Activated naive CD4-positive, alpha-beta T cell treated with anti-CD3 and anti-CD28 coated beads, Interleukin-2, amount 10 ng/mL, durations not matched to agents 7 days and 5 days (primary cell): ENCODE measurements around the gene BBC3.

Experiments used
- CTCF ChIA-PET: fragments of 350-600 bp; sonication (Branson Sonifier 250); formaldehyde crosslinking; loops from one replicate; lab custom pipeline; 2021; ENCODE audit warnings: antibody characterized with exemption; lab: Charles Lee
- DNase-seq: peaks from one replicate; pipeline ENCODE4 v3.0.0-alpha.2; 2020
- H3K27ac Mint-ChIP-seq: one replicate; pipeline ENCODE4 v1.8.0; 2021; ENCODE audit warnings: mild to moderate bottlenecking, moderate library complexity, mixed read lengths
- H3K27me3 Mint-ChIP-seq: one replicate; pipeline ENCODE4 v1.8.0; 2021; ENCODE audit warnings: mild to moderate bottlenecking, mixed read lengths
- H3K36me3 Mint-ChIP-seq: one replicate; pipeline ENCODE4 v1.8.0; 2021; ENCODE audit warnings: mixed read lengths
- H3K4me1 Mint-ChIP-seq: one replicate; pipeline ENCODE4 v1.8.0; 2021; ENCODE audit warnings: mixed read lengths
- H3K4me3 Mint-ChIP-seq: one replicate; pipeline ENCODE4 v1.8.0; 2021; ENCODE audit warnings: mild to moderate bottlenecking, moderate library complexity, mixed read lengths
- H3K9me3 Mint-ChIP-seq: one replicate; pipeline ENCODE4 v1.8.0; 2021; ENCODE audit warnings: mixed read lengths

BBC3 gene

DNA sequence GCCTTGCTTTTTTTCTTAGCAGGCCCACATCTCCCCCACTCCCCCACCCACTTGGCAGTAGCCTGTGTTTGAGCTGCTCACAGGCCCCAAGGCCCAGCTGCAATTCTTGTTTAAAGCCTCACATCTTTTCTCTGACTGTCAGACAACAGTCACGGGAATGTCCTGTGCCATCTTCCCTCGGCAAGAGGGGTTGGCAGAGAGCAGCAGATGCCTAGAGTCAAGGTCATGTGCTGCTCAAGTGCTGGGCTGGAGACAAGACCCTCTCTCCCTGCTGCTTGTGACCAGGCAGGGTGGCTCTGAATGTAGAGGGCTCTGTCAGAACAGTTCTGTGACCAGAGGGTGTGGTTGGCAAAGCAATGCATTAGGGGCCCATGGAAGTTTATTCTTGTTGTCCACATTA lies 47.4 kb downstream of the BBC3 start:
- CTCF ChIA-PET: no interaction called here
- no peaks in the 10 kb centered on the region for H3K9me3 Mint-ChIP-seq
- peaks cover 54% of the 10 kb centered on the region for H3K36me3 Mint-ChIP-seq
- no peaks in the 10 kb centered on the region for H3K27me3 Mint-ChIP-seq
- peak overlapping the region; percentile 54 for H3K27ac Mint-ChIP-seq
- DNase-seq: no peak
- H3K4me3 Mint-ChIP-seq: no peak overlapping the region
- H3K4me1 Mint-ChIP-seq: peaks cover 75% of the 10 kb centered on the region

- CTCF ChIA-PET: interaction anchor here (1.3 to 3.3 kb wide), 5 partner anchors 22 to 167 kb away, joined by 3 to 19 read pairs (median 6); no protein-coding TSS in a partner anchor
- Mint-ChIP-seq H3K9me3 (no peaks in the 10 kb centered on the region), H3K27me3 (no peaks in the 10 kb centered on the region), H3K4me1 (peaks cover 84% of the 10 kb centered on the region), H3K36me3 (peaks cover 59% of the 10 kb centered on the region), H3K4me3 (no peak overlapping the region), H3K27ac (peak overlapping the region; percentile 42)
- DNase-seq: no peak
These were observed 51.2 kb downstream of the BBC3 start for GRCh38 chr19:47179653-47180310.

DNA sequence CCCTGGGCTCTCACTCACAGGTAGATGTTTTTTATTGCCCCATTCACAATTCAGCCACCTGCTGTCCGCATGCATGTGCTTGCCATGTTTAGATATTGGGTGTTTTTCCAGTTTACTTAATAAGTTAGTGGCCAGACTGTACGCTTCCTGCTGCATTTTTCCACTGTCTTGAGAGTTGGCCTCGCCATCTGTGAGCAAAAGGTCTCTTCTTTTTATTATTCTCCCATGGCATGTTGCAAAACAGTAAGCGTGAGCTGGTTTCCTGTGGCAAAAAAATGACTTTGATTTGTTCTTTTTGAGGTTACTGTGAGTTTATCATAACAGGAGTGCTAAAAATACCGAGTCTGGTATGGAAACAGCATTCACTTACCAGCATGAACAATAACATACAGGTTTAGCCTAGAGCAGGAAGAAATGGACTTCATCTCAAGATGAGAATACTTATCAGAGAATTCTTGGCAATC lies 54.3 kb downstream of the BBC3 start:
- Mint-ChIP-seq H3K4me3 (peak overlapping the region; percentile 27), H3K27ac (peak overlapping the region; percentile 94), H3K27me3 (no peaks in the 10 kb centered on the region), H3K4me1 (peaks cover 64% of the 10 kb centered on the region), H3K36me3 (peaks cover 53% of the 10 kb centered on the region), H3K9me3 (no peaks in the 10 kb centered on the region)
- DNase-seq: peak; percentile 55
- CTCF ChIA-PET: interaction anchor here (1.0 to 3.3 kb wide), 6 partner anchors 10 to 68 kb away, joined by 3 to 19 read pairs (median 4); no protein-coding TSS in a partner anchor

GRCh38 chr19:47176071-47176626 lies 54.9 kb downstream of the BBC3 start:
- peaks cover 53% of the 10 kb centered on the region for H3K36me3 Mint-ChIP-seq
- no peaks in the 10 kb centered on the region for H3K27me3 Mint-ChIP-seq
- CTCF ChIA-PET: interaction anchor here (1.3 to 3.3 kb wide), 4 partner anchors 11 to 68 kb away, joined by 4 to 19 read pairs (median 6); no protein-coding TSS in a partner anchor
- no peaks in the 10 kb centered on the region for H3K9me3 Mint-ChIP-seq
- H3K4me1 Mint-ChIP-seq: peaks cover 64% of the 10 kb centered on the region
- peak overlapping the region; percentile 94 for H3K27ac Mint-ChIP-seq
- H3K4me3 Mint-ChIP-seq: peak overlapping the region; percentile 27
- DNase-seq: no peak

DNA sequence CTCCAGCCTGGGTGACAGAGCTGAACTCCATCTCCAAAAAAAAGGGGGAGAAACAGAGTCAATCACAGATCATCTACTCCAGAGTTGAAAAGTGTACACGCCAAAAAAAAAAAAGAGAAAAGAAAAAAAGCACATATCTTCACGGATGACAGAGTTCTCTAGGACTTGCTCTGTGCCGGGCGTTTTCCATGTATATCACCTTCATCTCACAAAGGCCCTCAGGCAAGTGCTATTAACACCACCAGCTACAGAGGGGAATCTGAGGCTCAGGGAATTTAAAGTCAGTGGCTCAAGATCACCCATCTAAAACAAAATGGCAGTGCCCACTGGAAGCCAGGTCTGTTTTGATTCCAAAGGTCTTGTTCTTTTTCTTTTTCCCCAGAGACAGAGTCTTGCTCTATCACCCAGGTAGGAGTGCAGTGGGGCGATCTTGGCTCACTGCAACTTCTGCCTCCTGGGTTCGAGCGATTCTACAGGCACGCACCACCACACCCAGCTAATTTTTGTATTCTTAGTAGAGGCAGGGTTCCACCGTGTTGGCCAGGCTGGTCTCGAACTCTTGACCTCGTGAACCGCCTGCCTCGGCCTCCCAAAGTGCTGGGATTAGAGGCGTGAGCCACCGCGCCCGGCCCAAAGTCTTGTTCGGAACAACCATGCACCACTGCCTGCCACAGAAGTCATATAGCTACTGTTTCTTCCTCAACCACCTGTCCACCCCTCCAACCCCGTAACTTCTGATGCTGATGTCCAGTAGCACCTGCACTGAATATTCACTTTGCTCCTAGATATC lies 58.1 kb downstream of the BBC3 start:
- Mint-ChIP-seq H3K27ac (peak overlapping the region; percentile 46), H3K27me3 (no peaks in the 10 kb centered on the region), H3K4me3 (no peak overlapping the region), H3K4me1 (peaks cover 45% of the 10 kb centered on the region), H3K36me3 (peaks cover 65% of the 10 kb centered on the region), H3K9me3 (no peaks in the 10 kb centered on the region)
- CTCF ChIA-PET: no interaction called here
- no peak for DNase-seq
